HCT116 (cell line): ENCODE results near the gene CRK. TPM values are rescaled to one million over a fixed set of nuclear protein-coding genes. Genes with fewer than 3 reads are reported as not detected.

Source experiments
- ATAC-seq: fragments of 200-7000 bp; cut with Tn5 transposase; 2 replicates; pipeline ENCODE4 v1.9.1; 2020; ENCODE audit warnings: mild to moderate bottlenecking, moderate library complexity
- BruUV-seq: library from RNA; stranded (reverse); fragments of 400-500 nt; replicated peaks from 2 replicates; lab custom pipeline; 2021; lab: Mats Ljungman, UMichigan
- CTCF ChIA-PET: fragments of 300-600 bp; sonication (Branson Sonifier 250); formaldehyde crosslinking; loops from one replicate; lab custom pipeline; 2021; ENCODE audit warnings: antibody characterized with exemption; lab: Charles Lee
- POLR2A ChIA-PET: fragments of 300-600, 350-600 bp; sonication (Branson Sonifier 250); formaldehyde crosslinking; loops from one replicate; lab custom pipeline; 2021; ENCODE audit warnings: antibody characterized with exemption; lab: Charles Lee
- RAD21 ChIA-PET, 2 experiments: fragments of 300-600 bp; sonication (Branson Sonifier 250); formaldehyde crosslinking; loops; one replicate each; lab custom pipeline; 2023; ENCODE audit warnings: low total read pairs in 2 of 2; ENCODE audit not compliant: uncharacterized antibody in 2 of 2, unreplicated experiment in 2 of 2, low non-redundant PET in 1 of 2; lab: Charles Lee
- DNase-seq: peaks from one replicate; pipeline ENCODE4 v3.0.0-alpha.2; 2010; ENCODE audit warnings: low read depth, low spot score
- H2AFZ ChIP-seq: fragments of 200-600 bp; shearing (Covaris generic), sonication (generic); 2 replicates; pipeline ENCODE4 v1.6.1; 2017; ENCODE audit warnings: low read depth, mixed run types, mixed read lengths, antibody characterized with exemption, low read length; ENCODE audit not compliant: poor library complexity, severe bottlenecking
- H3K27ac ChIP-seq: 2 replicates; pipeline ENCODE4 v1.5.1; 2012; ENCODE audit warnings: low read depth, low read length
- H3K27me3 ChIP-seq: fragments of 200-600 bp; sonication (generic); 2 replicates; pipeline ENCODE4 v1.6.1; 2016; ENCODE audit warnings: mixed run types, low read length, mixed read lengths; ENCODE audit not compliant: insufficient read depth
- H3K36me3 ChIP-seq, 2 experiments: fragments of 200-500 bp in 1 of 2; fragments of 200-600 bp in 1 of 2; sonication (Bioruptor generic) in 1 of 2; sonication (generic) in 1 of 2; 2 replicates each; pipeline versions ENCODE4 v1.5.1 to v1.6.1; 2014 to 2016; ENCODE audit warnings: low read length in 2 of 2, inconsistent platforms in 1 of 2, mixed read lengths in 1 of 2, mixed run types in 1 of 2; ENCODE audit not compliant: insufficient read depth in 2 of 2, control insufficient read depth in 1 of 2
- H3K4me1 ChIP-seq, 2 experiments: fragments of 200-600 bp in 1 of 2; sonication (generic) in 1 of 2; 2 replicates each; pipeline versions ENCODE4 v1.5.1 to v1.6.1; 2012 to 2017; ENCODE audit warnings: low read length in 2 of 2, inconsistent platforms in 1 of 2, mild to moderate bottlenecking in 1 of 2, mixed read lengths in 1 of 2, mixed run types in 1 of 2, moderate library complexity in 1 of 2; ENCODE audit not compliant: insufficient read depth in 2 of 2, control insufficient read depth in 1 of 2
- H3K4me2 ChIP-seq: fragments of 200-600 bp; sonication (generic); 2 replicates; pipeline ENCODE4 v1.6.1; 2017; ENCODE audit warnings: mixed run types, low read length, mixed read lengths
- H3K4me3 ChIP-seq, 2 experiments: fragments of 200-600 bp in 1 of 2; sonication (generic) in 1 of 2; replicated peaks in 1 of 2; 2 replicates each; pipeline ENCODE4 v1.5.1; 2011 to 2016; ENCODE audit warnings: low read length in 2 of 2, control low read depth in 1 of 2, low read depth in 1 of 2, mild to moderate bottlenecking in 1 of 2, mixed read lengths in 1 of 2, mixed run types in 1 of 2
- H3K79me2 ChIP-seq: fragments of 200-600 bp; sonication (generic); 2 replicates; pipeline ENCODE4 v1.6.1; 2017; ENCODE audit warnings: mild to moderate bottlenecking, mixed run types, low read length, moderate library complexity, mixed read lengths; ENCODE audit not compliant: insufficient read depth
- H3K9ac ChIP-seq: fragments of 200-600 bp; sonication (generic); 2 replicates; pipeline ENCODE4 v1.6.1; 2016; ENCODE audit warnings: low read length, mixed read lengths
- H3K9me2 ChIP-seq: fragments of 200-600 bp; sonication (generic), shearing (Covaris generic); 2 replicates; pipeline ENCODE4 v1.6.1; 2017; ENCODE audit warnings: mixed run types, mild to moderate bottlenecking, moderate library complexity; ENCODE audit not compliant: insufficient read depth
- H3K9me3 ChIP-seq, 2 experiments: fragments of 200-500 bp in 1 of 2; fragments of 200-600 bp in 1 of 2; sonication (Bioruptor generic) in 1 of 2; sonication (generic) in 1 of 2; 2 replicates each; pipeline ENCODE4 v1.6.1; 2014 to 2017; ENCODE audit warnings: low read length in 2 of 2, mixed read lengths in 2 of 2, inconsistent platforms in 1 of 2, low read depth in 1 of 2, mild to moderate bottlenecking in 1 of 2, mixed run types in 1 of 2, moderate library complexity in 1 of 2; ENCODE audit not compliant: control insufficient read depth in 1 of 2, insufficient read depth in 1 of 2
- H4K20me1 ChIP-seq: fragments of 200-600 bp; sonication (generic), shearing (Covaris generic); 2 replicates; pipeline ENCODE4 v1.6.1; 2017; ENCODE audit warnings: mixed run types, mild to moderate bottlenecking, moderate library complexity; ENCODE audit not compliant: insufficient read depth
- ATF3 ChIP-seq: IDR thresholded peaks from 2 replicates; pipeline ENCODE4 v1.6.1; 2012
- CBX3 ChIP-seq: IDR thresholded peaks from 2 replicates; pipeline ENCODE4 v1.6.1; 2012; ENCODE audit warnings: low read depth
- CEBPB ChIP-seq: IDR thresholded peaks from 2 replicates; pipeline ENCODE4 v1.6.1; 2012; ENCODE audit warnings: low read depth
- CTCF ChIP-seq, 3 experiments: fragments of 200-600 bp in 1 of 3; sonication (generic) in 1 of 3; IDR thresholded peaks in 2 of 3; conservative IDR thresholded peaks in 1 of 3; 2 replicates each; pipeline ENCODE4 v1.5.1; 2012 to 2017; ENCODE audit warnings: low read depth in 2 of 3, low read length in 2 of 3, antibody characterized with exemption in 1 of 3, borderline replicate concordance in 1 of 3, control low read depth in 1 of 3, mild to moderate bottlenecking in 1 of 3, mixed read lengths in 1 of 3, mixed run types in 1 of 3, moderate library complexity in 1 of 3; ENCODE audit not compliant: insufficient read depth in 1 of 3
- EGR1 ChIP-seq: IDR thresholded peaks from 2 replicates; pipeline ENCODE4 v1.6.1; 2012; ENCODE audit warnings: low read depth
- ELF1 ChIP-seq: IDR thresholded peaks from 2 replicates; pipeline ENCODE4 v1.6.1; 2012; ENCODE audit warnings: low read depth, borderline replicate concordance
- EZH2phosphoT487 ChIP-seq: fragments of 200-600 bp; IDR thresholded peaks from 2 replicates; pipeline ENCODE4 v1.6.1; 2018; ENCODE audit warnings: antibody characterized with exemption, borderline replicate concordance
- FOSL1 ChIP-seq: IDR thresholded peaks from 2 replicates; pipeline ENCODE4 v1.6.1; 2012; ENCODE audit warnings: low read depth
- JUND ChIP-seq: IDR thresholded peaks from 2 replicates; pipeline ENCODE4 v1.6.1; 2012
- POLR2AphosphoS5 ChIP-seq: IDR thresholded peaks from 2 replicates; pipeline ENCODE4 v1.6.1; 2011; ENCODE audit warnings: mild to moderate bottlenecking, low read depth, low read length, moderate library complexity
- RAD21 ChIP-seq: IDR thresholded peaks from 2 replicates; pipeline ENCODE4 v1.6.1; 2012; ENCODE audit warnings: low read depth, mild to moderate bottlenecking
- REST ChIP-seq: IDR thresholded peaks from 2 replicates; pipeline ENCODE4 v1.6.1; 2012; ENCODE audit warnings: low read depth
- SP1 ChIP-seq: IDR thresholded peaks from 2 replicates; pipeline ENCODE4 v1.6.1; 2012; ENCODE audit warnings: low read depth
- SRF ChIP-seq: IDR thresholded peaks from 2 replicates; pipeline ENCODE4 v1.6.1; 2012; ENCODE audit warnings: low read depth
- TCF7L2 ChIP-seq: IDR thresholded peaks from 2 replicates; pipeline ENCODE4 v1.7.0; 2011; ENCODE audit warnings: borderline replicate concordance, inconsistent platforms; ENCODE audit not compliant: insufficient read depth, insufficient read length; ENCODE audit errors: extremely low read depth
- ZNF274 ChIP-seq: fragments of 200-500 bp; sonication (Bioruptor generic); IDR thresholded peaks from 2 replicates; pipeline ENCODE4 v1.6.1; 2014; ENCODE audit warnings: mild to moderate bottlenecking, low read depth, low read length, inconsistent platforms
- intact Hi-C: fragments of 100-400 bp; cut with micrococcal nuclease; formaldehyde crosslinking; loops from 2 replicates; pipeline ENCODE4 v1.10.0; 2022
- total RNA-seq: library from RNA; stranded (reverse); gene quantifications from one replicate; pipeline ENCODE4 v1.2.1, GENCODE V29; 2021; ENCODE audit not compliant: unreplicated experiment

Gene CRK
- total RNA-seq, 1 experiment from 2014 or later = 55.5 TPM

GRCh38 chr17:1480747-1481465, 24.9 kb upstream of the CRK start (continued):
- TF ChIP-seq CTCF (IDR thresholded peaks at IDR 0.05 in 2 of 3, conservative IDR thresholded peaks at IDR 0.05 in 1 of 3; ENCODE audit: borderline replicate concordance in 1 of 3, insufficient read depth in 1 of 3, low read depth in 2 of 3, low read length in 2 of 3) (no peak), SRF (no peak), JUND (no peak), CBX3 (no peak), ZNF274 (no peak), POLR2AphosphoS5 (no peak), ATF3 (no peak), SP1 (no peak)

- H3K9me2 ChIP-seq = no peaks in the 10 kb centered on the region
- BruUV-seq = no TSS peak
- TF ChIP-seq TCF7L2 (no peak), REST (no peak), CTCF (IDR thresholded peaks at IDR 0.05 in 2 of 3, conservative IDR thresholded peaks at IDR 0.05 in 1 of 3; ENCODE audit: borderline replicate concordance in 1 of 3, insufficient read depth in 1 of 3, low read depth in 2 of 3, low read length in 2 of 3) (no peak), RAD21 (no peak), CEBPB (no peak), EZH2phosphoT487 (no peak), SRF (no peak), JUND (no peak), POLR2AphosphoS5 (no peak), FOSL1 (no peak), ZNF274 (no peak), ELF1 (no peak), EGR1 (no peak), SP1 (no peak)
- TF ChIP-seq, all 23 proteins: peak for 0
- ChIA-PET POLR2A (no interaction called here), CTCF (no interaction called here), RAD21 (no interaction called here)
- no peak overlapping the region for H3K9ac ChIP-seq
- DNase-seq = no peak
- H3K4me3 ChIP-seq = no peak overlapping the region
- no peak overlapping the region for H2AFZ ChIP-seq
- H3K36me3 ChIP-seq = peaks cover 34 to 39% of the 10 kb centered on the region in 2 experiments; a peak in 3 of 4 replicates
- H3K79me2 ChIP-seq = peaks cover 8% of the 10 kb centered on the region; the same call in 1 of the 2 replicates
- H3K9me3 ChIP-seq = no peaks in the 10 kb centered on the region
- no peaks in the 10 kb centered on the region for H3K4me1 ChIP-seq
- no peaks in the 10 kb centered on the region for H3K27me3 ChIP-seq
- no peak overlapping the region for H3K4me2 ChIP-seq
- no peak overlapping the region for H3K27ac ChIP-seq
- intact Hi-C loops = no loop called here
- no peaks in the 10 kb centered on the region for H4K20me1 ChIP-seq
- ATAC-seq = no peak
Measured at GRCh38 chr17:1478418-1478817, 22.4 kb upstream of the CRK start.
